ENCODE measurements around the gene PEX19.
"Not testable (repeated sequence)": the region's sequence is repeated elsewhere in the genome, so short reads cannot be mapped to it uniquely, and the experiment has no call there.

The PEX19 gene, protein sequence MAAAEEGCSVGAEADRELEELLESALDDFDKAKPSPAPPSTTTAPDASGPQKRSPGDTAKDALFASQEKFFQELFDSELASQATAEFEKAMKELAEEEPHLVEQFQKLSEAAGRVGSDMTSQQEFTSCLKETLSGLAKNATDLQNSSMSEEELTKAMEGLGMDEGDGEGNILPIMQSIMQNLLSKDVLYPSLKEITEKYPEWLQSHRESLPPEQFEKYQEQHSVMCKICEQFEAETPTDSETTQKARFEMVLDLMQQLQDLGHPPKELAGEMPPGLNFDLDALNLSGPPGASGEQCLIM

GRCh38 chr1:160284782-160285344, at the start of gene PEX19:
PEX19 (minus strand) TSS chr1:160285133; CDS start chr1:160285124, 9 bp downstream.
- peak; percentile 81 to 85 (median 84) for DNase-seq

- DNase-seq: no peak
Measured at GRCh38 chr1:160332516-160332915, 47.6 kb upstream of the PEX19 start.

DNA sequence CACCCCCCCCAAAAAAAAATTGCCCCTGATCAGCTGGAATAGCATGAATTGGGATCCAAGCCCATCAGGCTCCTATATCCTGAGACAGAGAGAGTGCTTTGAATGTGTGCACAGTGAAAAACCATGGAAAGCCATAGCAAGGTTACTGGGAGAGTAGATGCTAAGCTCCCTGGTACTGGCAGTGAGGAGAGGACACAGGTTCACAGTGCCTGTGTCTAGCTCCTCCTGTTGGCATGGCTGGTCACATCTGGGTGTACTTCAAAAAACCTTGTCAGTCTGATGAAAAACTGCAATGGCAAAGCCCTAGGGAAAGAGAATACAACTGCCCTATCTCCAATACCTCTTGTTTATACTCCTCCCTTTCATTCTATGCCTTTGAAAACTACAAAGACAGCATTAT, 45.2 kb upstream of the PEX19 start:
- no peak for DNase-seq

- DNase-seq: no peak
Measured at GRCh38 chr1:160328184-160328583, 43.3 kb upstream of the PEX19 start.

- no peak for DNase-seq
Measured at GRCh38 chr1:160326418-160326817, 41.5 kb upstream of the PEX19 start.

- no peak for DNase-seq
Measured at GRCh38 chr1:160325252-160325651, 40.3 kb upstream of the PEX19 start.

- DNase-seq: no peak
Measured at GRCh38 chr1:160322831-160323230, 37.9 kb upstream of the PEX19 start.

DNA sequence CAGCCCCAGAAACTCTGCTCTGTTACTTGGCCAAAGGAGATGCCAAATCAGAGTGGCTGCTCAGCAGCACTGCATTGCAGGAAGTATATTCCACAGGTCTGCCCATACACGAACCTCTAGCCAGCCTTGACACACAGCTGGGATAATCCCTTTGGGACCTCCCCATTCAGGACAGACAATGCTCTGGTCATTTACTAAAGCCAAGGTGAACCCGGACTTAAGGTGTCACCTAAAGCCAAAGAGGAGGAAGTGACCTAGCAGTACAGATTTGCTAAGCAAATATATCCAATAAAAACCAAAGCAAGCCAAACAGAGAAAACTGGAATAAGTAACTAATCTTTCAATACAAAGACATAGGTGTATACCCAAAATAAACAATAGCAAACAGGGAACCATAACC, 30.4 kb upstream of the PEX19 start:
- no peak for DNase-seq

GRCh38 chr1:160309571-160309970, 24.6 kb upstream of the PEX19 start:
- no peak for DNase-seq

DNA sequence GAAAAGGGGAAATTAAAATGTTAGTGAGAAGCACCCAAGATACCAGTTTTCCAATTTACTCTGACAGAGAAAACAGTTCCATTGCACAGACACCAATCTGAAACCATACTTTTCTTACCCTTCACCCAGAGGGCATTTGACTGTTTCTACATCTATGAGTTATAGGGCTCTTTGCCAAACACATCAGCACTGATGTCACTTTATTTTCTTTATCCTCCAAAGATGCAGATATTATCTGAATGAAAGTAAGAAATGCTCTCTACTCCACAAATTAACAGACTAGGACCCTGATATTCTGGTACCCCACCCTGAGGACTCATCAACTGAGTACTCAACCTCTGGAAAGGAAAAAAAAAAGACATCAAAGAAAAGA, 24.2 kb upstream of the PEX19 start:
- no peak for DNase-seq

DNA sequence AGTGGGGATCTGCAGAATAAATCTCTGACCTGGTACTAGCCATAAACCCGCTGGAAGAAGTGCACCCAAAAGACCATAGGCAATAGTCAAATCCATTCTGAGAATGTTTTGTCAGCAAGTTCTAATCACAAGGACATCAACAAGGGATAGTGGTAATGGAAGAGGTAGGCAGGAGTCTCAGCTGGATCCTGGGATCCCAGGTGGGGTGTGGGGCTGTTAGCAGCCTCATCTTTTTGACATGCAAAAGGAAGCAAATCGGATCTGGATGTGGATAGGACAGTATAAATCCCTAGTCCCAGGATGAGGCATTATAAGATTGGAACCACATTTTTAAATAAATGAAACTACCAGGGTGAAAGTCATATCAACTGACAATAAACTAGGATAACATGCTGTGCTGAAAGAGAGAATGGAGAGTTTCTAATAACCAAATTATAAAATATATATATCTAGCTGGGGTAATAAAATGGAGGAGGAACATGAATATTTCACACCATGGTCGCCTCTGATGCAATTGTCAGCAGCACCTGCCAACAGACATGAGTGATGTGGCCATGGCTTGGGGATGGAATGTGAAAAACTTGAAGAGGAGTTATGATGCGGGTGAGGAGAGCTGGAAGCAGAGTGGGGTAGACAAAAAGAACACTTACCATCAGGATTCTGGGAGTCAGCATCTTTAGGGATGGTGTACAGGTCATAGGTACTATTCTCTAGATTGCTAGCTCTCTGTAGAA, 23.7 kb upstream of the PEX19 start:
- DNase-seq: no peak

- no peak for DNase-seq
Measured at GRCh38 chr1:160307118-160307791, 22.3 kb upstream of the PEX19 start.

DNA sequence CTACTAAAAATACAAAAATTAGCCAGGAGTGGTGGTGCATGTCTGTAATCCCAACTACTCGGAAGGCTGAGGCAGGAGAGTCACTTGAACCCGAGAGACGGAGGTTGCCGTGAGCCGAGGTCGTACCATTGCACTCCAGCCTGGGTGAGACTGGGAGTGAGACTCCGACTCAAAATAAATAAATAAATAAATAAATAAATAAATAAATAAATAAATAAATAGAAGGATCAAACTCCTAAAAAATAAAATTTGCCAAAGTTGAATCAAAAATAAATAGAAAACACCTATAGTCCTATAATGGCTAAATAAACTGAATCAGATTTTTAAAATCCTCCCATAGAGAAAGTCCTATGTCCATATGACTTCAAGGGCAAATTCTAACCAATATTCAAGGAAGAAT, 15.2 kb upstream of the PEX19 start:
- DNase-seq: no peak

GRCh38 chr1:160296036-160296435, 11.1 kb upstream of the PEX19 start:
- DNase-seq: no peak

DNA sequence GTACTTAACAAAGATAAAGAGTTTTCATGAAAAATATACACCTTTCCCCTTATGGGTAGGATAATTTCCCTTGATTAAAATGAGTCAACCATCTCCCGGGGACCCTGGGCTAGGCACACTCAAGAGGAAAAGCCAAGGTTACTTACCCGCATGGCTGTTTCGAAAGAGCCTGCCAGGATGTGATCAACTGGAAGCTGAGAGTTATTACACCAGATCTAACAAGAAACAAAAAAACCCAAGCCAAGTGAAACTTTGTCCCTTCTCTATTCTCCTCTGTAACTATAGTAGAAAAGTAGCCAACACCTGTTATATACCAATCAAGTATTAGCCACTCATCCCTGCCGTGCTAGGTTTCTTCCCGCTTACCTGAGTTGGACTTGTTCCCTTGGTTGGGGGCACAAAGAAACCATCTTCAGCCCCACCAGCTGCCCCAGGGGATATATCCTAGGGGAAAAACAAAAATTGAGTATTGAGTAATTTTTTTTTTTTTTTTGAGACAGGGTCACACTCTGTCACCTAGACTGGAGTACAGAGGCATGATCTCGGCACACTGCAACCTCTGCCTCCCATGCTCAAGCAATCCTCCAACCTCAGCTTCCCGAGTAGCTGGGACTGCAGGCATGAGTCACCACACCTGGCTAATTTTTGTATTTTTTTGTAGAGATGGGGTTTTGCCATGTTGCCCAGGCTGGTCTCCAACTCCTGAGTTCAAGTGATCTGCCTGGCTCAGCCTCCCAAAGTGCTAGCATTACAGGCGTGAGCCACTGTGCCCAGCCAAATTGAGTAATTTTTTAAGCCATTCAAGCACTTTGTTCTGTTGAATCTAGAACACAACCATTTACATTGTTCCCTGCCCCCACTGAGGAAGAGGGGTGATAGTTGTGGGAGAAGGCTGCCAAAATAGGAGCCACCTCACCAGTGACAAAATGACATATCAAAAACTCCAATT, 8.4 kb upstream of the PEX19 start:
- no peak for DNase-seq

DNA sequence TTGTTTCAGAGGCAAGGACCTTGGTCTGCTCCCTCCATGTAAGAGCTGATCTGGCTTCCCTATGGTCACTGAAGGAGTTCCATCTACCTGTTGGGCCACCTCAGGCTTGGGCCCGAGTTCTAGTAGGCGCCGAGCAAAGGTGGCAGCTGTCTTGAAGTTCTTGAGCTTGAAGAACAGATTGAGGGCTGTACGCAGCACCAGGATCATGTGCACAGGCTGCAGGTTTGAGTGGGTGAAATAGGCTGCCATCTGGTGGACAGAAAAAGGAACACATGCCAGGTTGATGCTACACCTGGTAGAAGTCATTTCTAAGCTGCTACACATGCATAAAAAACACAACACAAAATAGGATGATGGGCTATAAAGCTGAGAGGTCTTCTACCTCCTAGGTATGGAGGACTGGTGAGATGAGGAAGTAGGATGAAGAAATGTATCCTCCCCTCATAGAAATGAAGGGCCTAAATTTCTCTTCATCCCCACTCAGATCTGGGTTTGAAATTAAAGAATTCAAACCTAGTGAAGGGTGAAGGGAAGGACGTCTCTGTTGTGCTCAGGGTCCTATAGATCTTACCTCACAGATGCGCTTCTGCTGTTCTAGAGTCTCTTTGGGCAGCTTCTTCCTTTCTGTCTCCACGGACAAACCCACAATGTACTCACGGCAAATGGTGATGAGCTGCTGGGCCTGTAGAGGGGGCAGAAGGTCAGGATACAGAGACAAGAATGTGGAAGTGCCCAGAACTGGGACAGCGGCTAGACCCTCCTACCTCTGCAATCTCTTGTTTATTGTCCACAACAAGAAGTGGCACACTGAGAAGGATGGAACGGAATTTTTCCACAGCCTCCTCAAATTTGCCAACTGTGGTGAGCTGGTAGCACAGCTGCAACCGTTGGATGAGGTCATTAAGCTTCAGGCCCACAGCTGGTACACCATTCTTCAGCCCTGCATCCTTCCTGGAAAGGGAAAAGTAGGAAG, 6.6 kb upstream of the PEX19 start:
- peak; percentile 14 to 51 (median 31) for DNase-seq

- not testable (repeated sequence) for DNase-seq
Measured at GRCh38 chr1:160287769-160288168, 2.8 kb upstream of the PEX19 start.

- no peak for DNase-seq
Measured at GRCh38 chr1:160285506-160285905, 573 bp upstream of the PEX19 start.

DNA sequence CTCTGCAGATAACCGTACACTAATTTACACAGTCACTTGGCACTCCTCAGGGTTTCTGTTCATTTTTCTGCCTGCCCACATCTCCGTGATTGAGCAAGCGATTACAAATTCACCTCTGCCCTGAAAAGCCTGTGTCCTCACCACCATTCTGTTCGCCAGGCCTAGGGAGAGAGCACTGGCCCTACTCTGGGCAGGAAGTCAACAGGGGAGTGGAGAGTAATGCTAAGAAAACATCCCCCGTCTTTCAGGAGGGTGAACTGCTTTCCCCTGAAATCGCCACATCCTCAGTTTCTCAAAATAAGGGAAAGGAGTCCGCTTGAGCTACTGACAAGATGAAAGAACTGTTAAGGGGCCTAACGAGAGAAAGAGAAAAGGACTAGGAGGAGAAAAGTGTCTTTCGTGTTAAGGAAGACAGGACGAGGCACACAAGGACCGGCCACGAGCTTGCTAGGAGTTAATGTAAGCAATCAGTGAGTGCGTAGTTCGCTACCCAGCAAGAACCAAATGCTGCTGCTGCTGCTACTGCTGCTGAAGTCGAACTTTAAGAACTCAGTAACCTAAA, 632 bp downstream of the PEX19 start:
- DNase-seq: no peak

DNA sequence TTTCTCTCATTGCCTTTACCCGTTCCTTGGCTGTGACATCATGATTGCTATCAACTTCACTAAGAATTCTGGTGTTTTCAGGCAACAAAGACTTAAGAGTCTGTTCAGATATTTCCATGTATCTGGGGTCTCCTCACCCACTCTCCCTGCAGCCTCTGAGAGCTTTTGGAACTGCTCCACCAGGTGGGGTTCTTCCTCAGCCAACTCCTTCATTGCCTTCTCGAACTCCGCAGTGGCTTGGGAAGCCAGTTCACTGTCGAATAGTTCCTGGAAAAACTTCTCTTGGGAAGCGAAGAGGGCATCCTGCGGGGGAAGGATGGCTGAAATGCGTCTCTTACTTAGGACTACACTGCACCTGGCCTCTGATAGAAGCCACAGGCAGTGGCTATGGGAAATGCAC, 2.1 kb downstream of the PEX19 start:
- no peak for DNase-seq

DNA sequence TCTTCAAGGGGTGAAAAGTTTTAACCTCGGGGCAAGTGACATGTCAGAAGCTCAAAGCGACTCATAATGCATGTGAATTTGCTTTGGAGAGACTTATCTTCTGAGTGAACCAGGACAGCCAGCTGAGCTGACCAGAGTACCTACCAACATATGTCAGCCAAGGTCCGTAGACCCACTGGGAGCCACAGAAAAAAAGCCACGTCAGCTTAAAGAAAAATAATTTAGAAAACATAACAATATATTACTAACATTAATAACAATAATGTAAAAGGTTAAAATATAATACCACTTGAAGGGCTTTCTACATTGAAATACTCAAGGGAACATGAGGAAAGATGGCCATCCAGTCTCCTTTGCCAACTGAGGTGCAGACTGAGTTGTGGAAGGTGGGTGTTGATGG, 6.9 kb downstream of the PEX19 start:
- no peak for DNase-seq

Data from activated CD4-positive, CD25-positive, alpha-beta regulatory T cell (primary cell).